Kidney (tissue), 14 donors: Measurements from ENCODE around the gene NLRP7. TPM values are rescaled to one million over a fixed set of nuclear protein-coding genes. Genes with fewer than 3 reads are reported as not detected.
"Not testable (repeated sequence)": the region's sequence is repeated elsewhere in the genome, so short reads cannot be mapped to it uniquely, and the experiment has no call there.

Source experiments
- DNase-seq, 5 donors: peaks; one replicate each; pipeline ENCODE4 v3.0.0-alpha.2; 2013 to 2020
- FAIRE-seq: peaks from 2 replicates; lab custom pipeline; 2012; peaks lifted over from hg19 to GRCh38; lab: Jason Lieb, UNC
- H3K27ac ChIP-seq, 2 donors: one replicate each; pipeline ENCODE4 v1.7.0; 2013; ENCODE audit warnings: low read depth in 2 of 2, low read length in 2 of 2, inconsistent platforms in 1 of 2
- H3K27me3 ChIP-seq: one replicate; pipeline ENCODE4 v1.7.1; 2013; ENCODE audit warnings: low read length, inconsistent platforms; ENCODE audit not compliant: control insufficient read depth, insufficient read depth
- H3K36me3 ChIP-seq, 3 donors: one replicate each; pipeline versions ENCODE4 v1.7.0 to v1.7.1; 2013; ENCODE audit warnings: low read length in 3 of 3, control low read depth in 1 of 3, inconsistent platforms in 1 of 3; ENCODE audit not compliant: insufficient read depth in 3 of 3, control insufficient read depth in 2 of 3
- H3K4me1 ChIP-seq, 3 donors: one replicate each; pipeline versions ENCODE4 v1.7.0 to v1.7.1; 2013; ENCODE audit warnings: low read length in 3 of 3, inconsistent platforms in 1 of 3, low read depth in 1 of 3; ENCODE audit not compliant: control insufficient read depth in 2 of 3, insufficient read depth in 2 of 3
- H3K4me3 ChIP-seq, 3 donors: one replicate each; pipeline versions ENCODE4 v1.7.0 to v1.8.1; 2013; ENCODE audit warnings: low read length in 3 of 3, control low read depth in 1 of 3, inconsistent platforms in 1 of 3
- H3K9ac ChIP-seq, 3 donors: one replicate each; pipeline versions ENCODE4 v1.7.0 to v1.7.1; 2013; ENCODE audit warnings: low read length in 3 of 3, control low read depth in 1 of 3, inconsistent platforms in 1 of 3
- H3K9me3 ChIP-seq, 3 donors: one replicate each; pipeline versions ENCODE4 v1.7.0 to v1.7.1; 2013; ENCODE audit warnings: low read length in 3 of 3, control low read depth in 1 of 3, inconsistent platforms in 1 of 3; ENCODE audit not compliant: control insufficient read depth in 2 of 3, insufficient read depth in 1 of 3
- intact Hi-C: fragments of 100-400 bp; cut with DNase I; formaldehyde crosslinking; loops from one replicate; pipeline ENCODE4 v1.11.1; 2022
- polyA plus RNA-seq: library from polyadenylated mRNA; stranded (reverse); fragments of 350-450 nt; fragmentation: Illumina TruSeq; extraction: RNeasy Lipid Tissue Mini Kit (QIAGEN cat#74804); gene quantifications from one replicate; pipeline ENCODE4 v1.2.3, GENCODE V29; 2014; ENCODE audit warnings: low read depth, low replicate concordance; ENCODE audit not compliant: insufficient read depth
- total RNA-seq: library from RNA; stranded (reverse); fragmentation: NEBNext Ultra II Directional; extraction: Animal tissue kit (Norgen Biotek cat#: 25700); gene quantifications from one replicate; pipeline ENCODE4 v1.2.1, GENCODE V29; 2021
- TF ChIP-seq, protein P1 (sequence below): IDR thresholded peaks from 3 replicates; pipeline ENCODE4 v1.5.1; 2012; ENCODE audit warnings: mild to moderate bottlenecking, moderate library complexity, borderline replicate concordance; ENCODE audit not compliant: insufficient read depth; ENCODE audit errors: extremely low read depth
- donor health status: control.
- donor health status: control.
- donor health status: control.
- donor health status: control.
- donor health status: control.
- donor health status: DM: yes; HTN: yes; CAD: no.
- donor health status: Normal renal cell carcinoma (clear cell type).

Gene NLRP7
- total and polyA plus RNA-seq, 2 donors from 2014 or later, result 0.16 TPM; not detected in 1

DNA sequence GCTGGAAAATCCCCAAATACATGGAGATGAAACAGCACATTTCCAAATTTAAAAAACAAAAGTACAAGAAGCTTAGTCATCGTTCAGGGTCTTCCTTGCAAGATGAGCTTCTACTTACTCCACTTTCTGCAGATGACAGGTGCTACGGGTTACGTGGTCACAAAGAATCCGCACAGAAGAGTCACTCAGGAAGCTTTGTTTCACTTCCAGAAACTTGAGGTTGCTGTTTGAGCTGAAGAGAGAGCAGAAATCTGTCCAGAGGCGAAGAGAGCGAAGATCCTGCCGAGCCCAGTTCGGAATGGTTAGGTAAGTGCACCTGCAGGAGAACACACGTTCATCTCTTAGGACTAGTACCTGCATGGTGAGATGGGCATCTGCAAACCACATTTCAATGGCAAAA, 9.4 kb downstream of the NLRP7 start:
- Histone ChIP-seq H3K9me3 (no peaks in the 10 kb centered on the region), H3K36me3 (no peaks in the 10 kb centered on the region), H3K27me3 (no peaks in the 10 kb centered on the region), H3K4me1 (no peaks in the 10 kb centered on the region), H3K9ac (no peak overlapping the region), H3K4me3 (no peak overlapping the region), H3K27ac (no peak overlapping the region)
- TF ChIP-seq, protein P1, sequence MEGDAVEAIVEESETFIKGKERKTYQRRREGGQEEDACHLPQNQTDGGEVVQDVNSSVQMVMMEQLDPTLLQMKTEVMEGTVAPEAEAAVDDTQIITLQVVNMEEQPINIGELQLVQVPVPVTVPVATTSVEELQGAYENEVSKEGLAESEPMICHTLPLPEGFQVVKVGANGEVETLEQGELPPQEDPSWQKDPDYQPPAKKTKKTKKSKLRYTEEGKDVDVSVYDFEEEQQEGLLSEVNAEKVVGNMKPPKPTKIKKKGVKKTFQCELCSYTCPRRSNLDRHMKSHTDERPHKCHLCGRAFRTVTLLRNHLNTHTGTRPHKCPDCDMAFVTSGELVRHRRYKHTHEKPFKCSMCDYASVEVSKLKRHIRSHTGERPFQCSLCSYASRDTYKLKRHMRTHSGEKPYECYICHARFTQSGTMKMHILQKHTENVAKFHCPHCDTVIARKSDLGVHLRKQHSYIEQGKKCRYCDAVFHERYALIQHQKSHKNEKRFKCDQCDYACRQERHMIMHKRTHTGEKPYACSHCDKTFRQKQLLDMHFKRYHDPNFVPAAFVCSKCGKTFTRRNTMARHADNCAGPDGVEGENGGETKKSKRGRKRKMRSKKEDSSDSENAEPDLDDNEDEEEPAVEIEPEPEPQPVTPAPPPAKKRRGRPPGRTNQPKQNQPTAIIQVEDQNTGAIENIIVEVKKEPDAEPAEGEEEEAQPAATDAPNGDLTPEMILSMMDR, result no peak
- intact Hi-C loops, result no loop called here
- DNase-seq, result no peak
- no peak for FAIRE-seq

- no peak for DNase-seq
- TF ChIP-seq, protein P1, result no peak
- no peak overlapping the region for H3K27ac ChIP-seq
- H3K36me3 ChIP-seq, result no peaks in the 10 kb centered on the region
- peaks cover 0 to 12% (median 0%) of the 10 kb centered on the region in 3 donors for H3K9me3 ChIP-seq
- H3K9ac ChIP-seq, result no peak overlapping the region
- H3K4me3 ChIP-seq, result no peak overlapping the region
- H3K4me1 ChIP-seq, result no peaks in the 10 kb centered on the region
- intact Hi-C loops, result no loop called here
- H3K27me3 ChIP-seq, result no peaks in the 10 kb centered on the region
- no peak for FAIRE-seq
Observed at GRCh38 chr19:54928299-54928698, 19.0 kb downstream of the NLRP7 start.

DNA sequence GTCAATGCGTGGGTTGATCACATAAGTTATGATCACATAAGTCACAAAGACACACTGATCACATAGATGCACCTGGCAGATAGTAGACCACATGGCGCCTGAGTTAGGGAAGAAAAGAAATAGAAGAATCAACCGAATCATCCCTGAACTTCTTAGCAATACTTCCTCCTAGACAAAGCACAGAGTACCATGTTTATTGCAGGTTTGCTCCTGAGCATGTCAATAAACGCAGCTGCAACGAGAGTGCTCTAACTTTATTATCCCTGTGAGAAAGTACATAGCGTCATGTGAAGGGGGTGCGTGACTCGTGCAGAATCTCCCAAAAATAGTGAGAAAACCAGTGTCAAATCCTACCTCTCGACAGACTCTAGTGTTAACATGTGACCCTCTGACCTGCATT, 24.1 kb downstream of the NLRP7 start:
- intact Hi-C loops, result no loop called here
- no peak overlapping the region for H3K9ac ChIP-seq
- H3K36me3 ChIP-seq, result no peaks in the 10 kb centered on the region
- TF ChIP-seq, protein P1, result no peak
- DNase-seq (no peak), FAIRE-seq (no peak)
- H3K4me3 ChIP-seq, result no peak overlapping the region
- no peak overlapping the region for H3K27ac ChIP-seq
- H3K9me3 ChIP-seq, result peaks cover 0 to 6% (median 0%) of the 10 kb centered on the region in 3 donors
- H3K4me1 ChIP-seq, result no peaks in the 10 kb centered on the region
- no peaks in the 10 kb centered on the region for H3K27me3 ChIP-seq

DNA sequence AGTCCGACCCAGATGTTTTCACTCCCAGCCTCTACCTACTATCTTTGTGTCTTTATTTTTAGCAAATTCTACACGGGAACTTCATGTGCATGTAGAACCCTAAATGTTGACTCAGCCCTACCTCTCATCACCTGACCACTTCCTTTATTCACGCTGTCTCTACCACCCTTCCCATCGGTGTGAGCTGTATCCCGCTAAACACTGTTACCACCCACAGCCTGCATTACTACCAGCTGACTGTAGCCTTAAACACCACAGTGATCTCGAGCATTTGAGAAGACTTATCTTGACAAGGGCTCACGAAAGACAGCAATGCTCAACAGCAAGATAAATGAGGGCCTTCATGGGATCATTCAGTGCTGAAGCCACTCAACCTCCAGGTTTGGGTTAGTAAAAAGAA, 26.2 kb downstream of the NLRP7 start:
- H3K4me1 ChIP-seq, result no peaks in the 10 kb centered on the region
- no peak overlapping the region for H3K9ac ChIP-seq
- H3K27me3 ChIP-seq, result no peaks in the 10 kb centered on the region
- no peak overlapping the region for H3K4me3 ChIP-seq
- no peak overlapping the region for H3K27ac ChIP-seq
- DNase-seq (no peak), FAIRE-seq (no peak)
- intact Hi-C loops, result no loop called here
- TF ChIP-seq, protein P1, result no peak
- H3K9me3 ChIP-seq, result no peaks in the 10 kb centered on the region
- H3K36me3 ChIP-seq, result no peaks in the 10 kb centered on the region

- DNase-seq, result peak in 3 of 5 donors; percentile 20 to 36 (median 26)
- intact Hi-C loops, result not testable (repeated sequence)
Observed at GRCh38 chr19:54919646-54920563, 27.4 kb downstream of the NLRP7 start.

More at GRCh38 chr19:54919646-54920563, 27.4 kb downstream of the NLRP7 start:
- H3K27ac ChIP-seq, H3K36me3 ChIP-seq, H3K9me3 ChIP-seq, H3K27me3 ChIP-seq, FAIRE-seq, H3K4me1 ChIP-seq, H3K9ac ChIP-seq, H3K4me3 ChIP-seq: not testable (repeated sequence)
